ENCODE results near the gene CA10. TPM values are rescaled to one million over a fixed set of nuclear protein-coding genes. Genes with fewer than 3 reads are reported as not detected.
A peak's percentile ranks its signal among the peaks of the same experiment; 100 is the strongest.

The CA10 gene
- total and polyA plus RNA-seq, 2 experiments from 2014 or later: 0.92 to 1.5 TPM

DNA sequence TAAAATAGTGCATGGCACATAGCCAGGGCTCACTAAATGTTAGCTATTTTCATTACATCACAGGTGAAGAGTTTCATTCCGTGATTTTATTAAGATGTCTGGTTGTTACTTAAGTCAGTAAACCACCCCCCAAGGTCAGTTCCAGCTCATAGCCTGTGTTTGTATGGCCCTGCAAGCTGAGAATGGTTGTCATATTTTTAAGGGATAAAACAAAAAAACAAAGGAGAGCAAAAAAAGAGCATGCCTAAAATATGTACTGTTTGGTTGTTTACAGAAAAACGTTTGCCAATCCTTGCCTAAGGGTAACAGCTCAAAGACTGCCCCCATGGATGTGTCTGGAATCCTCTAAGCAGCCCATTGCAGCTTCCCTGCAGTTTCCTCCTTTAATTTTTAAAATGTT lies 329.6 kb downstream of the CA10 start:
- Mint-ChIP-seq H3K9me3 (no peaks in the 10 kb centered on the region), H3K4me1 (peaks cover 2% of the 10 kb centered on the region; the same call in 2 of the 3 replicates), H3K27me3 (ENCODE audit: insufficient read depth, low read depth, poor library complexity) (peaks cover 3% of the 10 kb centered on the region), H3K4me3 (no peak overlapping the region), H3K27ac (no peak overlapping the region), H3K36me3 (ENCODE audit: low read depth) (no peaks in the 10 kb centered on the region)
- TF ChIP-seq STAT1 (IDR thresholded peaks at IDR 0.05; ENCODE audit: unreplicated experiment): no peak
- TF ChIP-seq ZNF462 (CRISPR knock-in tag; IDR thresholded peaks at IDR 0.05): no peak
- no peak for TF ChIP-seq EZH2 (IDR thresholded peaks at IDR 0.05; ENCODE audit: low read depth, unreplicated experiment)
- TF ChIP-seq EZH2phosphoT487 (IDR thresholded peaks at IDR 0.05; ENCODE audit: unreplicated experiment): no peak
- TF ChIP-seq CREB1 (CRISPR knock-in tag; IDR thresholded peaks at IDR 0.05; ENCODE audit: low read depth): no peak
- no peak for TF ChIP-seq ZNF331 (CRISPR knock-in tag; IDR thresholded peaks at IDR 0.05; ENCODE audit: low read depth)
- TF ChIP-seq, protein P1, sequence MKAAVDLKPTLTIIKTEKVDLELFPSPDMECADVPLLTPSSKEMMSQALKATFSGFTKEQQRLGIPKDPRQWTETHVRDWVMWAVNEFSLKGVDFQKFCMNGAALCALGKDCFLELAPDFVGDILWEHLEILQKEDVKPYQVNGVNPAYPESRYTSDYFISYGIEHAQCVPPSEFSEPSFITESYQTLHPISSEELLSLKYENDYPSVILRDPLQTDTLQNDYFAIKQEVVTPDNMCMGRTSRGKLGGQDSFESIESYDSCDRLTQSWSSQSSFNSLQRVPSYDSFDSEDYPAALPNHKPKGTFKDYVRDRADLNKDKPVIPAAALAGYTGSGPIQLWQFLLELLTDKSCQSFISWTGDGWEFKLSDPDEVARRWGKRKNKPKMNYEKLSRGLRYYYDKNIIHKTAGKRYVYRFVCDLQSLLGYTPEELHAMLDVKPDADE (IDR thresholded peaks at IDR 0.05): no peak
- no peak for TF ChIP-seq ZNF114 (CRISPR knock-in tag; IDR thresholded peaks at IDR 0.05)
- no peak for TF ChIP-seq NANOG (IDR thresholded peaks at IDR 0.05; ENCODE audit: borderline replicate concordance)
- TF ChIP-seq POLR2AphosphoS5 (IDR thresholded peaks at IDR 0.05; ENCODE audit: low read depth): no peak
- TF ChIP-seq, protein P2, sequence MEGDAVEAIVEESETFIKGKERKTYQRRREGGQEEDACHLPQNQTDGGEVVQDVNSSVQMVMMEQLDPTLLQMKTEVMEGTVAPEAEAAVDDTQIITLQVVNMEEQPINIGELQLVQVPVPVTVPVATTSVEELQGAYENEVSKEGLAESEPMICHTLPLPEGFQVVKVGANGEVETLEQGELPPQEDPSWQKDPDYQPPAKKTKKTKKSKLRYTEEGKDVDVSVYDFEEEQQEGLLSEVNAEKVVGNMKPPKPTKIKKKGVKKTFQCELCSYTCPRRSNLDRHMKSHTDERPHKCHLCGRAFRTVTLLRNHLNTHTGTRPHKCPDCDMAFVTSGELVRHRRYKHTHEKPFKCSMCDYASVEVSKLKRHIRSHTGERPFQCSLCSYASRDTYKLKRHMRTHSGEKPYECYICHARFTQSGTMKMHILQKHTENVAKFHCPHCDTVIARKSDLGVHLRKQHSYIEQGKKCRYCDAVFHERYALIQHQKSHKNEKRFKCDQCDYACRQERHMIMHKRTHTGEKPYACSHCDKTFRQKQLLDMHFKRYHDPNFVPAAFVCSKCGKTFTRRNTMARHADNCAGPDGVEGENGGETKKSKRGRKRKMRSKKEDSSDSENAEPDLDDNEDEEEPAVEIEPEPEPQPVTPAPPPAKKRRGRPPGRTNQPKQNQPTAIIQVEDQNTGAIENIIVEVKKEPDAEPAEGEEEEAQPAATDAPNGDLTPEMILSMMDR (conservative IDR thresholded peaks at IDR 0.05; ENCODE audit: low read depth in 2 of 2): no peak
- H3K4me3 ChIP-seq: no peak overlapping the region
- no peaks in the 10 kb centered on the region for H3K9me2 ChIP-seq (ENCODE audit: insufficient read depth)
- no peak overlapping the region for H3K4me2 ChIP-seq
- no peaks in the 10 kb centered on the region for H4K20me1 ChIP-seq (replicated peaks; ENCODE audit: insufficient read depth)
- ATAC-seq: no peak
- no peaks in the 10 kb centered on the region for H3K4me1 ChIP-seq (ENCODE audit: insufficient read depth)
- DNase-seq (ENCODE audit: low spot score): no peak
- H3K79me2 ChIP-seq (replicated peaks; ENCODE audit: insufficient read depth): no peaks in the 10 kb centered on the region
- no peaks in the 10 kb centered on the region for H3F3A ChIP-seq (replicated peaks; ENCODE audit: low read depth)
- H3K27me3 ChIP-seq (ENCODE audit: insufficient read depth): no peaks in the 10 kb centered on the region
- H2AFZ ChIP-seq: peak overlapping the region; percentile 1; the same call in 1 of the 2 replicates
- no peak overlapping the region for H3K27ac ChIP-seq (ENCODE audit: low read depth)
- no peaks in the 10 kb centered on the region for H3K36me3 ChIP-seq (ENCODE audit: insufficient read depth)

Measured in GM23338 (cell line).